ENCODE data around the gene BYSL.
A peak's percentile ranks its signal among the peaks of the same experiment; 100 is the strongest.

Gene BYSL

DNA sequence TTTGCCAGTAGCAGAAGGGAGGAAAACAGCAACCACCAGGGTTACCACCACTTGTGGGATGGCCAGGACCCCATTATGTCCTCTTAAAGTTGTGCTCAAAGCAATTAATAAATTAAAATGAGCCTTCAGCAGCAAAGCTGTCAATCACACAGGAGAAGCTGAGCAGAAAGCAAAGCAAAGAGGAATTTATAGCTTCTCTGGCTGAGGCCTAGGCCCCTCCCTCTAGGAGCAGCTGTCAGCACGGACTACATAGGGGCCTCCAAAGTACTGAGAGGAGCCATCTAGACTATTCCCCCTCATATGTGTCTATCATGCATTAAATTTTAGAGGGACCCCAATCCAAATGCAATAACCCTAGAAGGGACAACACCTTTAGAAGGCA, 13.9 kb downstream of the BYSL start:
- TF ChIP-seq, protein P1, sequence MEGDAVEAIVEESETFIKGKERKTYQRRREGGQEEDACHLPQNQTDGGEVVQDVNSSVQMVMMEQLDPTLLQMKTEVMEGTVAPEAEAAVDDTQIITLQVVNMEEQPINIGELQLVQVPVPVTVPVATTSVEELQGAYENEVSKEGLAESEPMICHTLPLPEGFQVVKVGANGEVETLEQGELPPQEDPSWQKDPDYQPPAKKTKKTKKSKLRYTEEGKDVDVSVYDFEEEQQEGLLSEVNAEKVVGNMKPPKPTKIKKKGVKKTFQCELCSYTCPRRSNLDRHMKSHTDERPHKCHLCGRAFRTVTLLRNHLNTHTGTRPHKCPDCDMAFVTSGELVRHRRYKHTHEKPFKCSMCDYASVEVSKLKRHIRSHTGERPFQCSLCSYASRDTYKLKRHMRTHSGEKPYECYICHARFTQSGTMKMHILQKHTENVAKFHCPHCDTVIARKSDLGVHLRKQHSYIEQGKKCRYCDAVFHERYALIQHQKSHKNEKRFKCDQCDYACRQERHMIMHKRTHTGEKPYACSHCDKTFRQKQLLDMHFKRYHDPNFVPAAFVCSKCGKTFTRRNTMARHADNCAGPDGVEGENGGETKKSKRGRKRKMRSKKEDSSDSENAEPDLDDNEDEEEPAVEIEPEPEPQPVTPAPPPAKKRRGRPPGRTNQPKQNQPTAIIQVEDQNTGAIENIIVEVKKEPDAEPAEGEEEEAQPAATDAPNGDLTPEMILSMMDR (IDR thresholded peaks at IDR 0.05; ENCODE audit: insufficient read depth, low read length, missing control alignments), result no peak
- ChIA-PET CTCF (interaction anchor here (0.9 to 15.2 kb wide), 12 partner anchors 9 to 158 kb away, joined by 3 to 341 read pairs (median 8); partner anchors contain the start of genes BYSL, MED20, TAF8 and TOMM6), POLR2A (interaction anchor here (0.6 kb wide), 1 partner anchor 13 kb away, joined by 6 read pairs; no protein-coding TSS in a partner anchor)
- no peak overlapping the region for H3K4me3 ChIP-seq (ENCODE audit: low read depth, low read length)
- no peak for DNase-seq (ENCODE audit: low read depth, low spot score)

DNA sequence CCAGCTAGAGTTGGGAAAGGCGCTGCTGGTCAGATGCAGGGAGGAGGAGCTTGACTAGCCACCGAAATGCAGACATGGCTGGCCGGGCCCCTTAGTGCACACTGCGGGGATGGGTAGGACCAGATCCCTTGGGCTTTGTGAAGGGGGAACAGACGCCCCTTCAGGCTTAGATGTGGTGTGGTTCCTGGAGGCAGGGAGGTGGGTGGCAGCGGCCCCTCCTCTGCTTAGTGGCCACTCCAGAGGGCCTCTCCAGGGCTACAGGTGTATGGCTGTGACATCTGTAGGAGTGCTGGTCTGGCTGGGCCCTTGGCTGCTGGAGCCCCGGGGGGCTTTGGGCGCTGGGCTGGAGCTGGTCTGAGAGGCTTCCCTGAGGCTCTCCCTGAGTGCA, 14.4 kb downstream of the BYSL start:
- no peak overlapping the region for H3K4me3 ChIP-seq (ENCODE audit: low read depth, low read length)
- TF ChIP-seq, protein P1 (IDR thresholded peaks at IDR 0.05; ENCODE audit: insufficient read depth, low read length, missing control alignments), result no peak
- no peak for DNase-seq (ENCODE audit: low read depth, low spot score)
- ChIA-PET POLR2A (interaction anchor here (0.6 to 1.4 kb wide), 2 partner anchors 13 to 15 kb away, joined by 6 read pairs; partner anchors contain the start of genes BYSL and MED20), CTCF (interaction anchor here (0.8 to 15.2 kb wide), 19 partner anchors 9 to 159 kb away, joined by 3 to 341 read pairs (median 4); partner anchors contain the start of genes BYSL, MED20, TAF8 and TOMM6)

DNA sequence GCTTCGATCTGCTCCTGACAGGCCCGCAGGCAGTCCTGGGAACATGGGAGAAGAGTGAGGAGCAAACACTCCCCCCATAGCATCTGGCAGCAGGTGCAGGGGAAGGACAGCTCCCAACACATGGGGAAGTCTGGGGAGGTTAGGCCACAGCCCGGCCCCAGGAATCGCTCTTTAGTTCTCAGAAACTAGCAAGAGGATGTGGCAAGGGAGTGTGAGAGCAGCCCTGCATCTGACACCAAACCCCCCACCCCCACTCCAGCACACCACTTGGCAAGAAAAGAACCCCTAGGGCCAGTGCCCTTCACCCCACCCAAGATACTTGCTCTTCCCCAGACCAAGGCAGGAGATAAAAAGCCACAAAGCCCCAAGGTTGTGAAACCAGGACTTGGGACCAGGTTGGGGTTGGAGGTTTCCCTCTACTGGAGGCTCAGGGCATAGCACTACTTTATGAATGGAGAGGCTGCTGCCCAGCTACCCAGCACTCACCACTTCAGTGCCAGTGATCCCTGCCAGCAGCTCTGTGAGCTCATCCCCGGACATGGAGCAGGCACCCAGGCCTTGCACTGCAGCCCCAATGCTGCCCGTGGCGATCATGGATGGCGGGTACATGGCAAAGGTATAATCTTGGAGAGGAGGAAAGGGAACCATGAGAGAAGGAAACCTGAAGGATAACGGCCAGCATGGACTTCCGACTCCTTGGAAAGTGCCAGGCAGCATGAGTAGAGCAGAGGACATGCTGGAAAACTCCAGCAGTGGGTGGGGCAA, 15.0 kb downstream of the BYSL start:
- ChIA-PET CTCF (interaction anchor here (0.7 to 15.2 kb wide), 25 partner anchors 8 to 159 kb away, joined by 3 to 341 read pairs (median 4); partner anchors contain the start of genes BYSL, MED20, TAF8 and TOMM6), POLR2A (interaction anchor here (1.4 kb wide), 1 partner anchor 15 kb away, joined by 6 read pairs; the partner anchor contains the start of genes BYSL and MED20)
- TF ChIP-seq, protein P1 (IDR thresholded peaks at IDR 0.05; ENCODE audit: insufficient read depth, low read length, missing control alignments), result peak; percentile 83
- peak; percentile 65 for DNase-seq (ENCODE audit: low read depth, low spot score)
- H3K4me3 ChIP-seq (ENCODE audit: low read depth, low read length), result no peak overlapping the region

DNA sequence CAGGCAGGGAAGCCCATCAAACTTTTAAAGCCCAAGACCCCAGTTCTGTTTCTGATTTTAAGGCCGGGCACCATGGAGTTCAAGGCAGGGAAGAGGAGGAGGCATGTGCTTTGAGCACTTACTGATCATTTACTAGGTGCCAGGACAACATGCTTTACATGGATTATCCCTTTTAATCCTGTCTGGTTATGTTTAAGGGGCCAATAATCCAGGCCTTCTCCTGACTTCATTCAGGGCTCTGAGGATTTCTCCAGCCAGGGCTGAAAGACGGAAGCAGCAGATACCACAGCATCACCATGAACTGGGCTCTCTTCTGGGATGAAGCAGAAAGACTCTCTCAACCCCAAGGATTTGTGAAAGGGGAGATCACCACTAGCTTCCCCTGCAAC, 16.2 kb downstream of the BYSL start:
- DNase-seq (ENCODE audit: low read depth, low spot score), result no peak
- ChIA-PET POLR2A (no interaction called here), CTCF (interaction anchor here (0.9 to 15.2 kb wide), 9 partner anchors 11 to 151 kb away, joined by 3 to 341 read pairs (median 9); partner anchors contain the start of genes BYSL, MED20 and TOMM6)
- H3K4me3 ChIP-seq (ENCODE audit: low read depth, low read length), result no peak overlapping the region
- TF ChIP-seq, protein P1 (IDR thresholded peaks at IDR 0.05; ENCODE audit: insufficient read depth, low read length, missing control alignments), result no peak

DNA sequence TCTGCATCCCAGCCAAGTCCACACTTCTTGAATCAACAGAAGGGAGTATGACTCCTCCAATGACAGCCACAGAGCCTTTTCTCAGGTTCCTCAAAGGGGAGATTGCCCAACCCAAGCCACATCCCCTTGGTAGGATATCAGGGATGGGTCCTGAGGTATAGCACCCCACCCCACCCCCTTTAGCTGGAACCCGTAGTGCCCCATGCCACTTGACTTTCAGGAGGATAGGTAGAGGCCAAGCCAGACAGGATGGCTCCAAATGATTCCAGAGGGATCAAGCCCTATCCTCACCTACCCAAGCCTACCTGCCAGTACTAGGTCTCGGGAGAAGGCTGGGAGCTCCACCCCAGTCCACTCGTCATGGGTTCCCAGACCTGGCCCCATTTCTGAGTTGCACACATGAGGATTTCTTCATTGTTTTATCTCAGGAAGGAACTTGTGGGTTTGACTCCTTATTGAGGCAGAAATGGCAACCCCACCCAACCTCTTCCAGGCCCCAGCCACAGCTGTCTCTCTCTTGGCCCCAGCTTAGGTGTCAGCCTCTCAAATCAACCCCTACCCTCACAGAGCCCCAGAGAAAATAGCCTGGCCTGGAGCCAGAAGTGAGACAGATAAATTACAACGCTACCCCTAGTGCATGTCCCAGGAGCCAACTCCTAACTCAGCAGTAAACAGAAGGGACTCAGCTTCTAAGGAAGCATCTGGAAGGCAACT, 16.7 kb downstream of the BYSL start:
- CTCF ChIA-PET, result interaction anchor here (0.9 to 15.2 kb wide), 11 partner anchors 12 to 152 kb away, joined by 3 to 341 read pairs (median 9); partner anchors contain the start of genes BYSL, MED20 and TOMM6
- H3K4me3 ChIP-seq (ENCODE audit: low read depth, low read length), result no peak overlapping the region
- no peak for DNase-seq (ENCODE audit: low read depth, low spot score)
- TF ChIP-seq, protein P1 (IDR thresholded peaks at IDR 0.05; ENCODE audit: insufficient read depth, low read length, missing control alignments), result no peak
- POLR2A ChIA-PET, result no interaction called here

Data from AG04449 (cell line).